DND-41 (cell line): ENCODE data around the gene SLC2A9.
"Not testable (repeated sequence)": the region's sequence is repeated elsewhere in the genome, so short reads cannot be mapped to it uniquely, and the experiment has no call there.

Experiments
- ATAC-seq: fragments of 200-7000 bp; cut with Tn5 transposase; 3 replicates; pipeline ENCODE4 v1.9.1; 2021; ENCODE audit warnings: low read depth; ENCODE audit not compliant: insufficient read depth
- DNase-seq: peaks from one replicate; pipeline ENCODE4 v3.0.0-alpha.2; 2020
- H2AFZ ChIP-seq: 2 replicates; pipeline ENCODE4 v1.6.0; 2012; ENCODE audit warnings: low read depth, low read length
- H3K27ac ChIP-seq: 2 replicates; pipeline ENCODE4 v1.5.1; 2012; ENCODE audit warnings: low read length, inconsistent platforms
- H3K27me3 ChIP-seq: fragments of 200-600 bp; sonication (generic); 2 replicates; pipeline ENCODE4 v1.6.0; 2012; ENCODE audit warnings: low read length, mild to moderate bottlenecking, inconsistent platforms; ENCODE audit not compliant: insufficient read depth, poor library complexity
- H3K36me3 ChIP-seq: 2 replicates; pipeline ENCODE4 v1.5.1; 2012; ENCODE audit warnings: low read length, inconsistent platforms; ENCODE audit not compliant: insufficient read depth
- H3K4me1 ChIP-seq: 2 replicates; pipeline ENCODE4 v1.5.1; 2012; ENCODE audit warnings: mild to moderate bottlenecking, low read length; ENCODE audit not compliant: insufficient read depth
- H3K4me2 ChIP-seq: 2 replicates; pipeline ENCODE4 v1.6.0; 2012; ENCODE audit warnings: mild to moderate bottlenecking, moderate library complexity, low read length, inconsistent platforms; ENCODE audit not compliant: insufficient read depth
- H3K4me3 ChIP-seq, 2 experiments: fragments of 200-600 bp in 1 of 2; shearing (Covaris generic) in 1 of 2; 2 replicates each; pipeline ENCODE4 v1.5.1; 2012 to 2016; ENCODE audit warnings: inconsistent platforms in 2 of 2, low read length in 2 of 2, mild to moderate bottlenecking in 2 of 2, low read depth in 1 of 2, moderate library complexity in 1 of 2
- H3K79me2 ChIP-seq: 2 replicates; pipeline ENCODE4 v1.6.0; 2012; ENCODE audit warnings: low read length, inconsistent platforms; ENCODE audit not compliant: insufficient read depth
- H3K9ac ChIP-seq: 2 replicates; pipeline ENCODE4 v1.6.0; 2012; ENCODE audit warnings: low read depth, mild to moderate bottlenecking, inconsistent platforms, low read length, moderate library complexity
- H3K9me3 ChIP-seq: 2 replicates; pipeline ENCODE4 v1.5.1; 2012; ENCODE audit warnings: low read length, moderate library complexity, mild to moderate bottlenecking, inconsistent platforms; ENCODE audit not compliant: insufficient read depth, severe bottlenecking
- H4K20me1 ChIP-seq: 2 replicates; pipeline ENCODE4 v1.6.0; 2012; ENCODE audit warnings: low read length; ENCODE audit not compliant: insufficient read depth
- CTCF ChIP-seq: IDR thresholded peaks from 2 replicates; pipeline ENCODE4 v1.5.1; 2012; ENCODE audit warnings: borderline replicate concordance, low read length, moderate library complexity, mild to moderate bottlenecking; ENCODE audit not compliant: poor library complexity, severe bottlenecking; ENCODE audit errors: extremely low read depth
- EZH2 ChIP-seq: IDR thresholded peaks from 3 replicates; pipeline ENCODE4 v1.6.1; 2012; ENCODE audit warnings: borderline replicate concordance, low read depth, mild to moderate bottlenecking, moderate library complexity, low read length, inconsistent platforms; ENCODE audit not compliant: severe bottlenecking

SLC2A9 gene

GRCh38 chr4:9988363-9988749 lies 32.9 kb downstream of the SLC2A9 start:
- DNase-seq (no peak), ATAC-seq (no peak)
- H3K4me3 ChIP-seq = no peak overlapping the region
- no peaks in the 10 kb centered on the region for H3K27me3 ChIP-seq
- no peak for TF ChIP-seq EZH2
- no peak for TF ChIP-seq CTCF
- H3K9me3 ChIP-seq = no peaks in the 10 kb centered on the region
- H3K4me2 ChIP-seq = no peak overlapping the region
- H3K27ac ChIP-seq = no peak overlapping the region
- H3K36me3 ChIP-seq = no peaks in the 10 kb centered on the region
- H2AFZ ChIP-seq = no peak overlapping the region
- no peak overlapping the region for H3K9ac ChIP-seq
- H4K20me1 ChIP-seq = no peaks in the 10 kb centered on the region
- no peaks in the 10 kb centered on the region for H3K79me2 ChIP-seq
- H3K4me1 ChIP-seq = no peaks in the 10 kb centered on the region

GRCh38 chr4:9987749-9988362 lies 33.4 kb downstream of the SLC2A9 start:
- Histone ChIP-seq H4K20me1 (no peaks in the 10 kb centered on the region), H3K27ac (no peak overlapping the region), H3K9ac (no peak overlapping the region), H3K27me3 (no peaks in the 10 kb centered on the region), H3K4me1 (no peaks in the 10 kb centered on the region), H3K9me3 (no peaks in the 10 kb centered on the region), H3K36me3 (no peaks in the 10 kb centered on the region), H3K4me2 (no peak overlapping the region), H3K4me3 (no peak overlapping the region), H3K79me2 (no peaks in the 10 kb centered on the region), H2AFZ (no peak overlapping the region)
- no peak for ATAC-seq
- no peak for TF ChIP-seq EZH2
- DNase-seq = no peak

GRCh38 chr4:9984621-9985020 lies 36.7 kb downstream of the SLC2A9 start:
- no peaks in the 10 kb centered on the region for H3K36me3 ChIP-seq
- no peaks in the 10 kb centered on the region for H3K79me2 ChIP-seq
- H3K27ac ChIP-seq = no peak overlapping the region
- no peak overlapping the region for H3K9ac ChIP-seq
- H4K20me1 ChIP-seq = no peaks in the 10 kb centered on the region
- no peaks in the 10 kb centered on the region for H3K27me3 ChIP-seq
- DNase-seq = no peak
- H3K9me3 ChIP-seq = no peaks in the 10 kb centered on the region
- H3K4me1 ChIP-seq = no peaks in the 10 kb centered on the region
- no peak overlapping the region for H3K4me3 ChIP-seq
- H2AFZ ChIP-seq = no peak overlapping the region
- TF ChIP-seq CTCF (no peak), EZH2 (no peak)
- no peak for ATAC-seq
- no peak overlapping the region for H3K4me2 ChIP-seq

GRCh38 chr4:9983211-9983610 lies 38.1 kb downstream of the SLC2A9 start:
- no peaks in the 10 kb centered on the region for H3K4me1 ChIP-seq
- H3K27ac ChIP-seq = no peak overlapping the region
- no peak overlapping the region for H3K4me2 ChIP-seq
- no peaks in the 10 kb centered on the region for H3K36me3 ChIP-seq
- no peak for ATAC-seq
- no peak for DNase-seq
- no peak overlapping the region for H3K4me3 ChIP-seq
- no peaks in the 10 kb centered on the region for H3K9me3 ChIP-seq
- H3K9ac ChIP-seq = no peak overlapping the region
- no peak for TF ChIP-seq EZH2
- no peak for TF ChIP-seq CTCF
- H3K79me2 ChIP-seq = no peaks in the 10 kb centered on the region
- H3K27me3 ChIP-seq = no peaks in the 10 kb centered on the region
- H2AFZ ChIP-seq = no peak overlapping the region
- H4K20me1 ChIP-seq = no peaks in the 10 kb centered on the region

- ATAC-seq = not testable (repeated sequence)
Observed at GRCh38 chr4:9981899-9982298, 39.4 kb downstream of the SLC2A9 start.

More at GRCh38 chr4:9981899-9982298, 39.4 kb downstream of the SLC2A9 start:
- not testable (repeated sequence) for H3K36me3 ChIP-seq, DNase-seq, H2AFZ ChIP-seq, H3K4me3 ChIP-seq, H3K4me2 ChIP-seq, H3K9ac ChIP-seq, H3K9me3 ChIP-seq, H3K27me3 ChIP-seq, H3K4me1 ChIP-seq, H3K79me2 ChIP-seq, H3K27ac ChIP-seq, H4K20me1 ChIP-seq
